ENCODE measurements around the gene SLC22A1.
A peak's percentile ranks its signal among the peaks of the same experiment; 100 is the strongest.
"Not testable (repeated sequence)": the region's sequence is repeated elsewhere in the genome, so short reads cannot be mapped to it uniquely, and the experiment has no call there.

Gene SLC22A1

GRCh38 chr6:160135907-160136655 lies 14.5 kb downstream of the SLC22A1 start:
- H3K4me3 ChIP-seq = no peak overlapping the region
- DNase-seq (ENCODE audit: low read depth, low spot score) = no peak
- no peaks in the 10 kb centered on the region for H3K9me3 ChIP-seq (ENCODE audit: low read depth, low read length)
- H3K9ac ChIP-seq (ENCODE audit: insufficient read length) = no peak overlapping the region
- no peak for TF ChIP-seq POLR2AphosphoS5 (IDR thresholded peaks at IDR 0.05; ENCODE audit: borderline replicate concordance, low read depth, low read length)
- no peak for TF ChIP-seq FOXP2 (optimal IDR thresholded peaks at IDR 0.05; ENCODE audit: control extremely low read depth, extremely low read length, insufficient read depth)
- no peak for TF ChIP-seq EZH2 (IDR thresholded peaks at IDR 0.05)
- no peak overlapping the region for H3K27ac ChIP-seq
- H3K36me3 ChIP-seq (ENCODE audit: insufficient read depth, low read length) = no peaks in the 10 kb centered on the region

GRCh38 chr6:160137130-160137988 lies 15.7 kb downstream of the SLC22A1 start:
- H3K27ac ChIP-seq = no peak overlapping the region
- DNase-seq (ENCODE audit: low read depth, low spot score) = no peak
- H3K9ac ChIP-seq (ENCODE audit: insufficient read length) = no peak overlapping the region

GRCh38 chr6:160137989-160138835 lies 16.6 kb downstream of the SLC22A1 start:
- Histone ChIP-seq H3K9me3 (ENCODE audit: low read depth, low read length) (no peaks in the 10 kb centered on the region), H3K9ac (ENCODE audit: insufficient read length) (no peak overlapping the region), H3K27ac (no peak overlapping the region), H3K36me3 (ENCODE audit: insufficient read depth, low read length) (no peaks in the 10 kb centered on the region), H3K4me3 (no peak overlapping the region)
- DNase-seq (ENCODE audit: low read depth, low spot score) = peak; percentile 8
- TF ChIP-seq POLR2AphosphoS5 (IDR thresholded peaks at IDR 0.05; ENCODE audit: borderline replicate concordance, low read depth, low read length) = no peak
- TF ChIP-seq EZH2 (IDR thresholded peaks at IDR 0.05) = no peak
- no peak for TF ChIP-seq FOXP2 (optimal IDR thresholded peaks at IDR 0.05; ENCODE audit: control extremely low read depth, extremely low read length, insufficient read depth)

More at GRCh38 chr6:160137130-160137988, 15.7 kb downstream of the SLC22A1 start:
- H3K4me3 ChIP-seq = no peak overlapping the region
- no peaks in the 10 kb centered on the region for H3K9me3 ChIP-seq (ENCODE audit: low read depth, low read length)
- TF ChIP-seq EZH2 (IDR thresholded peaks at IDR 0.05) (no peak), FOXP2 (optimal IDR thresholded peaks at IDR 0.05; ENCODE audit: control extremely low read depth, extremely low read length, insufficient read depth) (no peak), POLR2AphosphoS5 (IDR thresholded peaks at IDR 0.05; ENCODE audit: borderline replicate concordance, low read depth, low read length) (no peak)
- no peaks in the 10 kb centered on the region for H3K36me3 ChIP-seq (ENCODE audit: insufficient read depth, low read length)

- H3K27ac ChIP-seq = no peak overlapping the region
These were observed 17.3 kb downstream of the SLC22A1 start for GRCh38 chr6:160138839-160139419.

GRCh38 chr6:160139420-160139851 lies 17.8 kb downstream of the SLC22A1 start:
- Histone ChIP-seq H3K4me3 (no peak overlapping the region), H3K36me3 (ENCODE audit: insufficient read depth, low read length) (no peaks in the 10 kb centered on the region), H3K9ac (ENCODE audit: insufficient read length) (no peak overlapping the region), H3K9me3 (ENCODE audit: low read depth, low read length) (no peaks in the 10 kb centered on the region), H3K27ac (no peak overlapping the region)
- no peak for DNase-seq (ENCODE audit: low read depth, low spot score)
- TF ChIP-seq POLR2AphosphoS5 (IDR thresholded peaks at IDR 0.05; ENCODE audit: borderline replicate concordance, low read depth, low read length) (no peak), FOXP2 (optimal IDR thresholded peaks at IDR 0.05; ENCODE audit: control extremely low read depth, extremely low read length, insufficient read depth) (no peak), EZH2 (IDR thresholded peaks at IDR 0.05) (no peak)

More at GRCh38 chr6:160138839-160139419, 17.3 kb downstream of the SLC22A1 start:
- Histone ChIP-seq H3K4me3 (no peak overlapping the region), H3K9ac (ENCODE audit: insufficient read length) (no peak overlapping the region), H3K36me3 (ENCODE audit: insufficient read depth, low read length) (no peaks in the 10 kb centered on the region), H3K9me3 (ENCODE audit: low read depth, low read length) (no peaks in the 10 kb centered on the region)
- DNase-seq (ENCODE audit: low read depth, low spot score) = no peak
- TF ChIP-seq FOXP2 (optimal IDR thresholded peaks at IDR 0.05; ENCODE audit: control extremely low read depth, extremely low read length, insufficient read depth) (no peak), POLR2AphosphoS5 (IDR thresholded peaks at IDR 0.05; ENCODE audit: borderline replicate concordance, low read depth, low read length) (no peak), EZH2 (IDR thresholded peaks at IDR 0.05) (no peak)

- not testable (repeated sequence) for H3K9me3 ChIP-seq (ENCODE audit: low read depth, low read length); H3K36me3 ChIP-seq (ENCODE audit: insufficient read depth, low read length); H3K4me3 ChIP-seq; H3K9ac ChIP-seq (ENCODE audit: insufficient read length); DNase-seq (ENCODE audit: low read depth, low spot score); H3K27ac ChIP-seq
These were observed 18.9 kb downstream of the SLC22A1 start for GRCh38 chr6:160140493-160140892.

GRCh38 chr6:160141001-160141726 lies 19.5 kb downstream of the SLC22A1 start:
- no peak overlapping the region for H3K27ac ChIP-seq
- H3K36me3 ChIP-seq (ENCODE audit: insufficient read depth, low read length) = no peaks in the 10 kb centered on the region
- no peaks in the 10 kb centered on the region for H3K9me3 ChIP-seq (ENCODE audit: low read depth, low read length)
- H3K4me3 ChIP-seq = no peak overlapping the region
- DNase-seq (ENCODE audit: low read depth, low spot score) = no peak
- no peak overlapping the region for H3K9ac ChIP-seq (ENCODE audit: insufficient read length)
- no peak for TF ChIP-seq FOXP2 (optimal IDR thresholded peaks at IDR 0.05; ENCODE audit: control extremely low read depth, extremely low read length, insufficient read depth)
- TF ChIP-seq POLR2AphosphoS5 (IDR thresholded peaks at IDR 0.05; ENCODE audit: borderline replicate concordance, low read depth, low read length) = no peak
- TF ChIP-seq EZH2 (IDR thresholded peaks at IDR 0.05) = no peak

All from SK-N-MC (cell line).